H1 (cell line): Measurements from ENCODE around the gene PLXNB1. TPM values are rescaled to one million over a fixed set of nuclear protein-coding genes. Genes with fewer than 3 reads are reported as not detected.

ENCODE experiments used
- CTCF ChIA-PET: fragments of 300-600 bp; sonication (Branson Sonifier 250); formaldehyde crosslinking; loops from one replicate; lab custom pipeline; 2021; ENCODE audit not compliant: partially characterized antibody; lab: Charles Lee
- POLR2A ChIA-PET: fragments of 300-600 bp; sonication (Branson Sonifier 250); formaldehyde crosslinking; loops from one replicate; lab custom pipeline; 2021; ENCODE audit warnings: inconsistent platforms; ENCODE audit not compliant: partially characterized antibody; lab: Charles Lee
- DNase-seq, 2 experiments: peaks; one replicate each; pipeline versions ENCODE4 v3.0.0 to v3.0.0-alpha.2; 2010 to 2022; ENCODE audit warnings: low spot score in 2 of 2, low read depth in 1 of 2, mixed read lengths in 1 of 2
- FAIRE-seq: peaks from 2 replicates; lab custom pipeline; 2011; peaks lifted over from hg19 to GRCh38; lab: Jason Lieb, UNC
- H2AFZ ChIP-seq: 2 replicates; pipeline ENCODE4 v1.8.1; 2012; ENCODE audit warnings: low read length, inconsistent platforms
- H2AK5ac ChIP-seq: 2 replicates; pipeline ENCODE4 v1.6.1; 2013; ENCODE audit warnings: low read depth, low read length
- H2BK120ac ChIP-seq: replicated peaks from 2 replicates; pipeline ENCODE3; 2013; ENCODE audit warnings: low read depth, low read length, inconsistent platforms
- H2BK12ac ChIP-seq: 2 replicates; pipeline ENCODE4 v1.6.1; 2013; ENCODE audit warnings: low read depth, low read length
- H2BK15ac ChIP-seq: 2 replicates; pipeline ENCODE4 v1.6.1; 2013; ENCODE audit warnings: low read length
- H2BK20ac ChIP-seq: 2 replicates; pipeline ENCODE4 v1.6.1; 2013; ENCODE audit warnings: low read length
- H2BK5ac ChIP-seq: 2 replicates; pipeline ENCODE4 v1.6.1; 2013; ENCODE audit warnings: low read depth, low read length
- H3K14ac ChIP-seq: 2 replicates; pipeline ENCODE4 v1.6.1; 2013; ENCODE audit warnings: inconsistent platforms; ENCODE audit not compliant: insufficient read length
- H3K18ac ChIP-seq: 2 replicates; pipeline ENCODE4 v1.6.1; 2013; ENCODE audit warnings: low read length; ENCODE audit errors: extremely low read depth
- H3K23ac ChIP-seq: 2 replicates; pipeline ENCODE4 v1.6.1; 2013; ENCODE audit warnings: inconsistent platforms; ENCODE audit not compliant: insufficient read length
- H3K23me2 ChIP-seq: 2 replicates; pipeline ENCODE4 v1.6.1; 2013; ENCODE audit warnings: low read depth, low read length
- H3K27ac ChIP-seq: 2 replicates; pipeline ENCODE4 v1.6.1; 2011; ENCODE audit warnings: low read depth, low read length, inconsistent platforms
- H3K27me3 ChIP-seq, 4 experiments: replicated peaks in 1 of 4; 1 replicate in 1 of 4; 2 replicates in 3 of 4; pipeline versions ENCODE4 v1.6.1 to v1.8.1; 2011 to 2013; ENCODE audit warnings: low read length in 3 of 4, mild to moderate bottlenecking in 3 of 4, inconsistent platforms in 2 of 4, mixed read lengths in 2 of 4, moderate library complexity in 1 of 4; ENCODE audit not compliant: control insufficient read depth in 3 of 4, insufficient read depth in 3 of 4; ENCODE audit errors: extremely low read depth in 1 of 4
- H3K36me3 ChIP-seq, 4 experiments: 2 replicates each; pipeline versions ENCODE4 v1.6.1 to v1.8.1; 2011 to 2013; ENCODE audit warnings: mild to moderate bottlenecking in 4 of 4, low read length in 3 of 4, moderate library complexity in 2 of 4, control low read depth in 1 of 4, inconsistent platforms in 1 of 4; ENCODE audit not compliant: insufficient read depth in 4 of 4, control insufficient read depth in 2 of 4
- H3K4ac ChIP-seq: replicated peaks from 2 replicates; pipeline ENCODE3; 2013; ENCODE audit warnings: low read length, low read depth, mixed read lengths, inconsistent platforms; ENCODE audit not compliant: insufficient read length
- H3K4me1 ChIP-seq, 4 experiments: replicated peaks in 1 of 4; 1 replicate in 1 of 4; 2 replicates in 3 of 4; pipeline versions ENCODE4 v1.6.1 to v1.8.1; 2011 to 2013; ENCODE audit warnings: low read length in 3 of 4, inconsistent platforms in 2 of 4, mixed read lengths in 1 of 4; ENCODE audit not compliant: insufficient read depth in 4 of 4, control insufficient read depth in 3 of 4
- H3K4me2 ChIP-seq, 2 experiments: 2 replicates each; pipeline versions ENCODE4 v1.6.1 to v1.8.1; 2011 to 2013; ENCODE audit warnings: low read depth in 2 of 2, low read length in 2 of 2, control low read depth in 1 of 2, inconsistent platforms in 1 of 2, mild to moderate bottlenecking in 1 of 2; ENCODE audit not compliant: insufficient read depth in 1 of 2
- H3K4me3 ChIP-seq, 4 experiments: fragments of 200-600, 300-600 bp in 1 of 4; sonication (generic), shearing (Covaris generic), sonication (Bioruptor Twin) in 1 of 4; 2 replicates each; pipeline versions ENCODE4 v1.5.1 to v1.8.1; 2011 to 2016; ENCODE audit warnings: low read length in 4 of 4, low read depth in 3 of 4, control low read depth in 2 of 4, inconsistent platforms in 2 of 4, mild to moderate bottlenecking in 2 of 4, mixed read lengths in 1 of 4, moderate library complexity in 1 of 4; ENCODE audit not compliant: insufficient read depth in 2 of 4; ENCODE audit errors: extremely low read depth in 1 of 4
- H3K56ac ChIP-seq: replicated peaks from 2 replicates; pipeline ENCODE3; 2013; ENCODE audit warnings: low read depth, mild to moderate bottlenecking, mixed read lengths, low read length, inconsistent platforms; ENCODE audit not compliant: insufficient read length
- H3K79me1 ChIP-seq: 2 replicates; pipeline ENCODE4 v1.6.1; 2013; ENCODE audit warnings: low read depth, low read length, control low read depth
- H3K79me2 ChIP-seq, 2 experiments: 2 replicates each; pipeline versions ENCODE4 v1.6.1 to v1.8.1; 2012 to 2013; ENCODE audit warnings: low read length in 2 of 2, mild to moderate bottlenecking in 2 of 2, inconsistent platforms in 1 of 2; ENCODE audit not compliant: insufficient read depth in 2 of 2, control insufficient read depth in 1 of 2
- H3K9ac ChIP-seq, 4 experiments: replicated peaks in 1 of 4; 1 replicate in 1 of 4; 2 replicates in 3 of 4; pipeline versions ENCODE4 v1.6.1 to v1.8.1; 2011 to 2013; ENCODE audit warnings: low read depth in 3 of 4, low read length in 3 of 4, control low read depth in 2 of 4, mild to moderate bottlenecking in 2 of 4, moderate library complexity in 2 of 4, inconsistent platforms in 1 of 4; ENCODE audit errors: extremely low read depth in 1 of 4
- H3K9me3 ChIP-seq, 2 experiments: 2 replicates each; pipeline versions ENCODE4 v1.6.1 to v1.8.1; 2012 to 2013; ENCODE audit warnings: mild to moderate bottlenecking in 2 of 2, moderate library complexity in 2 of 2, control low read depth in 1 of 2, inconsistent platforms in 1 of 2, low read depth in 1 of 2, low read length in 1 of 2, mixed read lengths in 1 of 2; ENCODE audit not compliant: insufficient read depth in 2 of 2
- H4K20me1 ChIP-seq, 2 experiments: replicated peaks in 1 of 2; 2 replicates each; pipeline versions ENCODE3 to v1.8.1; 2011 to 2013; ENCODE audit warnings: inconsistent platforms in 2 of 2, low read length in 2 of 2, mild to moderate bottlenecking in 1 of 2; ENCODE audit not compliant: insufficient read depth in 2 of 2, control insufficient read depth in 1 of 2
- H4K5ac ChIP-seq: 2 replicates; pipeline ENCODE4 v1.6.1; 2013; ENCODE audit warnings: low read length, low read depth, mixed read lengths, inconsistent platforms; ENCODE audit not compliant: insufficient read length
- H4K8ac ChIP-seq: 2 replicates; pipeline ENCODE4 v1.8.0; 2013; ENCODE audit warnings: mild to moderate bottlenecking, moderate library complexity, low read length, inconsistent platforms; ENCODE audit not compliant: insufficient read depth; ENCODE audit errors: extremely low read depth
- H4K91ac ChIP-seq: replicated peaks from 2 replicates; pipeline ENCODE3; 2013; ENCODE audit warnings: low read length, mixed read lengths, inconsistent platforms; ENCODE audit not compliant: insufficient read length
- CBX8 ChIP-seq: fragments of 300-800, 300-1000 bp; sonication (generic); IDR thresholded peaks from 2 replicates; pipeline ENCODE4 v1.7.1; 2016; ENCODE audit warnings: low read depth, low read length, borderline replicate concordance
- CREB1 ChIP-seq: IDR thresholded peaks from 2 replicates; pipeline ENCODE4 v1.6.1; 2012; ENCODE audit warnings: inconsistent platforms
- JUN ChIP-seq: IDR thresholded peaks from 2 replicates; pipeline ENCODE4 v1.6.1; 2011; ENCODE audit warnings: low read depth, mild to moderate bottlenecking, improper control_type of control experiment, low read length
- MAX ChIP-seq: IDR thresholded peaks from 2 replicates; pipeline ENCODE4 v1.6.1; 2012; ENCODE audit warnings: inconsistent platforms
- NRF1 ChIP-seq: IDR thresholded peaks from 2 replicates; pipeline ENCODE4 v1.6.1; 2011; ENCODE audit warnings: mild to moderate bottlenecking, low read depth, low read length, improper control_type of control experiment
- RAD21 ChIP-seq, 2 experiments: IDR thresholded peaks in 1 of 2; conservative IDR thresholded peaks in 1 of 2; 2 replicates each; pipeline ENCODE4 v1.6.1; 2011; ENCODE audit warnings: low read depth in 2 of 2, low read length in 2 of 2, improper control_type of control experiment in 1 of 2, inconsistent platforms in 1 of 2, mild to moderate bottlenecking in 1 of 2, moderate library complexity in 1 of 2
- RBBP5 ChIP-seq: IDR thresholded peaks from 2 replicates; pipeline ENCODE4 v1.7.1; 2012; ENCODE audit warnings: low read depth, mild to moderate bottlenecking, inconsistent platforms, low read length, moderate library complexity, borderline replicate concordance
- WGBS, 2 experiments: shearing (Covaris generic) in 1 of 2; methylation state at CpG; one replicate each; pipeline versions ENCODE4 v1.1.6 to v1.1.7; 2013 to 2015; ENCODE audit warnings: low lambda C conversion rate in 2 of 2, mixed read lengths in 2 of 2, inconsistent platforms in 1 of 2, low coverage in 1 of 2, missing lambda C conversion rate in 1 of 2; ENCODE audit not compliant: insufficient replicate concordance in 2 of 2, insufficient coverage in 1 of 2, insufficient read length in 1 of 2; ENCODE audit errors: extremely low coverage in 1 of 2, missing lambda C conversion rate in 1 of 2; 5-methylcytosine and 5-hydroxymethylcytosine counted together
- polyA plus RNA-seq, 7 experiments: library from polyadenylated mRNA; depleted of rRNA in 3 of 7; stranded (reverse) in 5 of 7; unstranded in 2 of 7; fragments of >200 nt in 5 of 7; fragments of 200-250 nt in 2 of 7; gene quantifications; 1 replicate in 5 of 7; 2 replicates in 1 of 7; 4 replicates in 1 of 7; pipeline versions ENCODE4 v1.2.1 to v1.2.3, GENCODE V29; 2011 to 2013; ENCODE audit warnings: missing spikeins in 2 of 7, mixed read lengths in 2 of 7
- total RNA-seq: library from RNA; stranded (reverse); fragmentation: NEBNext Ultra II Directional; extraction: Animal tissue kit (Norgen Biotek cat#: 25700); gene quantifications from 2 replicates; pipeline ENCODE4 v1.2.1, GENCODE V29; 2021
- TF ChIP-seq, protein P1 (sequence below), 3 experiments: IDR thresholded peaks; 1 replicate in 2 of 3; 2 replicates in 1 of 3; pipeline versions ENCODE4 v1.5.1 to v1.6.1; 2011; ENCODE audit warnings: low read length in 3 of 3, mild to moderate bottlenecking in 3 of 3, inconsistent platforms in 2 of 3, low read depth in 1 of 3, moderate library complexity in 1 of 3; ENCODE audit not compliant: insufficient read depth in 1 of 3; ENCODE audit errors: control extremely low read depth in 1 of 3

PLXNB1 gene
- total and polyA plus RNA-seq, 2 of the 8 experiments (the other 6 are each of a cell fraction or from before 2014, with no cell fraction given) = 109 to 114 TPM

GRCh38 chr3:48475188-48475587 lies 45.3 kb upstream of the PLXNB1 start:
- CTCF ChIA-PET = interaction anchor here (1.0 to 21.5 kb wide), 7 partner anchors 10 to 79 kb away, joined by 3 to 251 read pairs (median 7); partner anchors contain the start of gene SHISA5
- peak overlapping the region; percentile 99 for H2BK120ac ChIP-seq
- H2BK5ac ChIP-seq = peak overlapping the region; percentile 92
- H3K79me1 ChIP-seq = peaks cover 4% of the 10 kb centered on the region; the same call in 1 of the 2 replicates
- peak overlapping the region; percentile 100 for H2BK12ac ChIP-seq
- peak overlapping the region; percentile 88 for H3K4ac ChIP-seq
- no peaks in the 10 kb centered on the region for H3K9me3 ChIP-seq
- H3K4me2 ChIP-seq = peak overlapping the region; percentile 56 to 57; a peak in 3 of 4 replicates
- no peaks in the 10 kb centered on the region for H4K20me1 ChIP-seq
- 59% methylated on average over 11 of the region's 11 CpGs; no CpG with 5 or more reads in 1 of the 2 experiments for WGBS, 2 experiments
- H3K23ac ChIP-seq = no peak overlapping the region
- peak overlapping the region; percentile 70 for H3K27ac ChIP-seq
- no peak overlapping the region for H2AFZ ChIP-seq
- DNase-seq (no peak), FAIRE-seq (no peak)
- H3K4me1 ChIP-seq = peaks cover 0 to 29% (median 16%) of the 10 kb centered on the region in 4 experiments; a peak in 6 of 7 replicates
- H3K4me3 ChIP-seq = peak overlapping the region in 1 of 4 experiments; percentile 33; a peak in 1 of 8 replicates
- H3K27me3 ChIP-seq = no peaks in the 10 kb centered on the region
- H3K18ac ChIP-seq = peak overlapping the region; percentile 96
- peak overlapping the region; percentile 63 for H4K8ac ChIP-seq
- peaks cover 0 to 20% of the 10 kb centered on the region in 2 experiments; a peak in 2 of 4 replicates for H3K79me2 ChIP-seq
- no peak overlapping the region for H3K14ac ChIP-seq
- peak overlapping the region; percentile 78; the same call in 1 of the 2 replicates for H2AK5ac ChIP-seq
- peak overlapping the region; percentile 99 for H2BK20ac ChIP-seq
- H3K36me3 ChIP-seq = 0 out of 8 replicates have a peak, but pooled peaks cover 0 to under 1% (median 0%) of the 10 kb centered on the region in 4 experiments
- peak overlapping the region; percentile 97 for H4K91ac ChIP-seq
- peak overlapping the region; percentile 79 for H3K56ac ChIP-seq
- POLR2A ChIA-PET = interaction anchor here (0.6 to 7.6 kb wide), 17 partner anchors 8 to 234 kb away, joined by 3 to 83 read pairs (median 9); partner anchors contain the start of genes ATRIP, CCDC51, PFKFB4 and PLXNB1
- H2BK15ac ChIP-seq = peak overlapping the region; percentile 65; the same call in 1 of the 2 replicates
- no peak overlapping the region for H3K9ac ChIP-seq
- peaks cover 6% of the 10 kb centered on the region for H3K23me2 ChIP-seq
- H4K5ac ChIP-seq = peak overlapping the region; percentile 87
- TF ChIP-seq, protein P1, sequence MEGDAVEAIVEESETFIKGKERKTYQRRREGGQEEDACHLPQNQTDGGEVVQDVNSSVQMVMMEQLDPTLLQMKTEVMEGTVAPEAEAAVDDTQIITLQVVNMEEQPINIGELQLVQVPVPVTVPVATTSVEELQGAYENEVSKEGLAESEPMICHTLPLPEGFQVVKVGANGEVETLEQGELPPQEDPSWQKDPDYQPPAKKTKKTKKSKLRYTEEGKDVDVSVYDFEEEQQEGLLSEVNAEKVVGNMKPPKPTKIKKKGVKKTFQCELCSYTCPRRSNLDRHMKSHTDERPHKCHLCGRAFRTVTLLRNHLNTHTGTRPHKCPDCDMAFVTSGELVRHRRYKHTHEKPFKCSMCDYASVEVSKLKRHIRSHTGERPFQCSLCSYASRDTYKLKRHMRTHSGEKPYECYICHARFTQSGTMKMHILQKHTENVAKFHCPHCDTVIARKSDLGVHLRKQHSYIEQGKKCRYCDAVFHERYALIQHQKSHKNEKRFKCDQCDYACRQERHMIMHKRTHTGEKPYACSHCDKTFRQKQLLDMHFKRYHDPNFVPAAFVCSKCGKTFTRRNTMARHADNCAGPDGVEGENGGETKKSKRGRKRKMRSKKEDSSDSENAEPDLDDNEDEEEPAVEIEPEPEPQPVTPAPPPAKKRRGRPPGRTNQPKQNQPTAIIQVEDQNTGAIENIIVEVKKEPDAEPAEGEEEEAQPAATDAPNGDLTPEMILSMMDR (IDR thresholded peaks at IDR 0.05; ENCODE audit: control extremely low read depth in 1 of 3, insufficient read depth in 1 of 3, low read depth in 1 of 3, low read length in 3 of 3) = peak in 1 of 3 experiments; percentile 33; a peak in 1 of 4 replicates
- peak; percentile 50; the same call in 1 of the 2 replicates for TF ChIP-seq MAX
- no peak for TF ChIP-seq CREB1
- TF ChIP-seq JUN = no peak
- 0 out of 4 replicates have a peak, but pooled peaks of 1 of the 2 experiments have one; percentile 12 for TF ChIP-seq RAD21 (IDR thresholded peaks at IDR 0.05 in 1 of 2, conservative IDR thresholded peaks at IDR 0.05 in 1 of 2; ENCODE audit: low read depth in 2 of 2, low read length in 2 of 2)
- no peak for TF ChIP-seq CBX8
- TF ChIP-seq NRF1 = no peak
- no peak for TF ChIP-seq RBBP5
